Esophagus muscularis mucosa (tissue), 3 donors: Measurements from ENCODE around the gene MLLT3.

Source experiments
- POLR2A ChIP-seq: fragments of 450-650 bp; IDR thresholded peaks from one replicate; pipeline ENCODE4 v1.6.1; 2017; ENCODE audit warnings: antibody characterized with exemption, moderate library complexity, mild to moderate bottlenecking, low read depth
- TF ChIP-seq, protein P1 (sequence below), 3 experiments: fragments of 200-600 bp in 2 of 3; fragments of 450-650 bp in 1 of 3; sonication (generic) in 2 of 3; IDR thresholded peaks; one replicate each; pipeline ENCODE4 v1.5.1; 2017 to 2019; ENCODE audit warnings: antibody characterized with exemption in 3 of 3, mild to moderate bottlenecking in 2 of 3, moderate library complexity in 1 of 3

DNA sequence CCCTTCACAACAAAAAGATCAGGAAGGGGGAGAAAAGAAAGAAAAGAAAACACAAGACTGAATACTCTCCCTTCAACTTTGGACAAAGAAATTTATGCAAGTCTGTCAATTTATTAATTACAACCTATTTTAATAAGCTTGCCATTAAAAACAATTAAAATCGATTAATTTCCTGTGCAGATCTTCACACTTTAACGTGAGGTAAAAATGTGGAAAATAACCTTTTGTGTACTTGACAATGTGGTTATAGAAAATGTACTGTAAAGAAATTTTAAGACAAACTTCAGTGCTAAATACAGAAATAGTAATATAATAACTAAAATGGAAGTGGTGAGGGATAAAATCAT lies 2.7 kb upstream of the MLLT3 start:
- TF ChIP-seq, protein P1, sequence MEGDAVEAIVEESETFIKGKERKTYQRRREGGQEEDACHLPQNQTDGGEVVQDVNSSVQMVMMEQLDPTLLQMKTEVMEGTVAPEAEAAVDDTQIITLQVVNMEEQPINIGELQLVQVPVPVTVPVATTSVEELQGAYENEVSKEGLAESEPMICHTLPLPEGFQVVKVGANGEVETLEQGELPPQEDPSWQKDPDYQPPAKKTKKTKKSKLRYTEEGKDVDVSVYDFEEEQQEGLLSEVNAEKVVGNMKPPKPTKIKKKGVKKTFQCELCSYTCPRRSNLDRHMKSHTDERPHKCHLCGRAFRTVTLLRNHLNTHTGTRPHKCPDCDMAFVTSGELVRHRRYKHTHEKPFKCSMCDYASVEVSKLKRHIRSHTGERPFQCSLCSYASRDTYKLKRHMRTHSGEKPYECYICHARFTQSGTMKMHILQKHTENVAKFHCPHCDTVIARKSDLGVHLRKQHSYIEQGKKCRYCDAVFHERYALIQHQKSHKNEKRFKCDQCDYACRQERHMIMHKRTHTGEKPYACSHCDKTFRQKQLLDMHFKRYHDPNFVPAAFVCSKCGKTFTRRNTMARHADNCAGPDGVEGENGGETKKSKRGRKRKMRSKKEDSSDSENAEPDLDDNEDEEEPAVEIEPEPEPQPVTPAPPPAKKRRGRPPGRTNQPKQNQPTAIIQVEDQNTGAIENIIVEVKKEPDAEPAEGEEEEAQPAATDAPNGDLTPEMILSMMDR (IDR thresholded peaks at IDR 0.05), result no peak
- TF ChIP-seq POLR2A, result no peak
